ENCODE results near the gene CLMN.

The CLMN gene

GRCh38 chr14:95320078-95320895 lies 579 bp upstream of the CLMN start:
- Histone ChIP-seq H3K4me1 (peaks cover 0 to 34% (median 20%) of the 10 kb centered on the region in 4 donors), H3K27ac (peak overlapping the region; percentile 74 to 81), H3K36me3 (no peaks in the 10 kb centered on the region), H3K27me3 (no peaks in the 10 kb centered on the region), H3K4me3 (peak overlapping the region; percentile 83 to 94), H3K9me3 (no peaks in the 10 kb centered on the region)
- no peak for DNase-seq
- no peak for TF ChIP-seq CTCF (IDR thresholded peaks at IDR 0.05)
- intact Hi-C loops (cut with DNase I; ENCODE audit: low total_unique reads), result loop anchor here (10.0 kb wide), 1 partner anchor 165 kb away; the partner anchor contains the start of gene DICER1

- TF ChIP-seq CTCF (IDR thresholded peaks at IDR 0.05), result no peak
- Histone ChIP-seq H3K27me3 (no peaks in the 10 kb centered on the region), H3K4me1 (peaks cover 0 to 48% (median 31%) of the 10 kb centered on the region in 4 donors), H3K4me3 (peak overlapping the region; percentile 83 to 94), H3K9me3 (no peaks in the 10 kb centered on the region), H3K27ac (peak overlapping the region; percentile 63 to 70), H3K36me3 (no peaks in the 10 kb centered on the region)
- DNase-seq, result no peak
- intact Hi-C loops (cut with DNase I; ENCODE audit: low total_unique reads), result loop anchor here (10.0 kb wide), 1 partner anchor 196 kb away; the partner anchor contains the start of gene SYNE3
Measured at GRCh38 chr14:95318399-95319311, 1.1 kb downstream of the CLMN start.

- Histone ChIP-seq H3K4me1 (peaks cover 0 to 51% (median 33%) of the 10 kb centered on the region in 4 donors), H3K36me3 (no peaks in the 10 kb centered on the region), H3K4me3 (peak overlapping the region; percentile 83 to 94), H3K27me3 (no peaks in the 10 kb centered on the region), H3K9me3 (no peaks in the 10 kb centered on the region), H3K27ac (peak overlapping the region; percentile 63 to 70)
- TF ChIP-seq CTCF (IDR thresholded peaks at IDR 0.05), result no peak
- DNase-seq, result no peak
- intact Hi-C loops (cut with DNase I; ENCODE audit: low total_unique reads), result loop anchor here (10.0 kb wide), 1 partner anchor 197 kb away; the partner anchor contains the start of gene SYNE3
Measured at GRCh38 chr14:95317817-95318343, 1.8 kb downstream of the CLMN start.

- H3K9me3 ChIP-seq, result no peaks in the 10 kb centered on the region
- H3K4me3 ChIP-seq, result no peak overlapping the region
- intact Hi-C loops (cut with DNase I; ENCODE audit: low total_unique reads), result loop anchor here (10.0 kb wide), 1 partner anchor 198 kb away; the partner anchor contains the start of gene SYNE3
- H3K27ac ChIP-seq, result peak overlapping the region in 1 of 2 donors; percentile 19
- no peaks in the 10 kb centered on the region for H3K27me3 ChIP-seq
- no peak for DNase-seq
- TF ChIP-seq CTCF (IDR thresholded peaks at IDR 0.05), result no peak
- no peaks in the 10 kb centered on the region for H3K36me3 ChIP-seq
- H3K4me1 ChIP-seq, result peaks cover 0 to 56% (median 30%) of the 10 kb centered on the region in 4 donors
Measured at GRCh38 chr14:95316821-95317220, 2.9 kb downstream of the CLMN start.

GRCh38 chr14:95315579-95315978 lies 4.1 kb downstream of the CLMN start:
- Histone ChIP-seq H3K4me1 (peaks cover 0 to 65% (median 31%) of the 10 kb centered on the region in 4 donors), H3K27me3 (no peaks in the 10 kb centered on the region), H3K27ac (peak overlapping the region in 1 of 2 donors; percentile 58), H3K36me3 (no peaks in the 10 kb centered on the region), H3K4me3 (no peak overlapping the region), H3K9me3 (no peaks in the 10 kb centered on the region)
- DNase-seq, result no peak
- TF ChIP-seq CTCF (IDR thresholded peaks at IDR 0.05), result no peak
- intact Hi-C loops (cut with DNase I; ENCODE audit: low total_unique reads), result loop anchor here (10.0 kb wide), 1 partner anchor 199 kb away; the partner anchor contains the start of gene SYNE3

Measured in tibial artery (tissue), 4 donors.